PC-3 (cell line): ENCODE results near the gene GRIN1.

Experiments used
- EZH2 ChIP-seq: fragments of 300-600 bp; sonication (generic); IDR thresholded peaks from one replicate; pipeline ENCODE4 v1.6.1; 2017; ENCODE audit warnings: antibody characterized with exemption, mild to moderate bottlenecking, low read length; ENCODE audit not compliant: unreplicated experiment
- TF ChIP-seq, protein P1 (sequence below): fragments of 300-600 bp; sonication (generic); conservative IDR thresholded peaks from 2 replicates; pipeline ENCODE4 v1.5.1; 2017; ENCODE audit warnings: antibody characterized with exemption, low read depth, mild to moderate bottlenecking, low read length

DNA sequence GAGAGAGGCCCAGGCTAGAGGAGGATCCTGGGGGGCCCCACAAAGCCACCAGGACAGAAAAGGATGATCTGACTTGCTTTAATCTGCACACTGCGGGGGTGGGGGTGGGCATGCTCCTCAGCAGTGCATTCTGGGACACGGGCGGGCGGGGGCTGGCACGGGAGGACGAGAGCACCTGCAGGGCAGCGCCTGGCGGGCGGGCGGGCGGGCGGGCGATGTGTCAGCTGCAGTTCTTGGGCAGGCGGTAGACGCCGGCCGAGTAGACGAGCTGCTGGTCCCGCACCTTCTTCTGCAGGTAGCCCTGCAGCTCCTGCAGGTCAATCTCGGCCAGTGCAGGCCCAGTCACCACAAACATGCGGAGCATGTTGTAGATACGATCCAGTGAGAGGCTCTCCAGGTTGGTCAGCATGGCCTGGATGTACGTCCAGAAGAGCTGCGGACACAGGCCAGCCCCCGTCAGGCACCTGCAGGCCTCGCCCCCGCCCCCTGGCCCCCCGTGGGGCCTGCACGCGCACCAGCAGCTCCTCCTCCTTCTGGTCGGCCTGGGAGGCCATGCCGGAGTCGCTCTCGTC, 35.9 kb downstream of the GRIN1 start:
- TF ChIP-seq, protein P1, sequence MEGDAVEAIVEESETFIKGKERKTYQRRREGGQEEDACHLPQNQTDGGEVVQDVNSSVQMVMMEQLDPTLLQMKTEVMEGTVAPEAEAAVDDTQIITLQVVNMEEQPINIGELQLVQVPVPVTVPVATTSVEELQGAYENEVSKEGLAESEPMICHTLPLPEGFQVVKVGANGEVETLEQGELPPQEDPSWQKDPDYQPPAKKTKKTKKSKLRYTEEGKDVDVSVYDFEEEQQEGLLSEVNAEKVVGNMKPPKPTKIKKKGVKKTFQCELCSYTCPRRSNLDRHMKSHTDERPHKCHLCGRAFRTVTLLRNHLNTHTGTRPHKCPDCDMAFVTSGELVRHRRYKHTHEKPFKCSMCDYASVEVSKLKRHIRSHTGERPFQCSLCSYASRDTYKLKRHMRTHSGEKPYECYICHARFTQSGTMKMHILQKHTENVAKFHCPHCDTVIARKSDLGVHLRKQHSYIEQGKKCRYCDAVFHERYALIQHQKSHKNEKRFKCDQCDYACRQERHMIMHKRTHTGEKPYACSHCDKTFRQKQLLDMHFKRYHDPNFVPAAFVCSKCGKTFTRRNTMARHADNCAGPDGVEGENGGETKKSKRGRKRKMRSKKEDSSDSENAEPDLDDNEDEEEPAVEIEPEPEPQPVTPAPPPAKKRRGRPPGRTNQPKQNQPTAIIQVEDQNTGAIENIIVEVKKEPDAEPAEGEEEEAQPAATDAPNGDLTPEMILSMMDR, result no peak
- no peak for TF ChIP-seq EZH2
